Stimulated activated CD4-positive, alpha-beta T cell treated with anti-CD3 and anti-CD28 coated beads, Interleukin-4, amount 100 ng/mL, for 1 hour (primary cell): ENCODE data around the gene TNS1.

Experiments
- DNase-seq: peaks from one replicate; pipeline ENCODE4 v3.0.0-alpha.2; 2020

Gene TNS1

GRCh38 chr2:217928324-217929181, 74.2 kb downstream of the TNS1 start:
- DNase-seq, result no peak

GRCh38 chr2:217927601-217928323, 75.0 kb downstream of the TNS1 start:
- DNase-seq, result no peak

GRCh38 chr2:217926801-217927200, 76.0 kb downstream of the TNS1 start:
- no peak for DNase-seq

GRCh38 chr2:217924346-217924901, 78.4 kb downstream of the TNS1 start:
- no peak for DNase-seq

- no peak for DNase-seq
Observed at GRCh38 chr2:217923007-217923686, 79.6 kb downstream of the TNS1 start.

GRCh38 chr2:217922101-217923006, 80.4 kb downstream of the TNS1 start:
- DNase-seq, result no peak

- no peak for DNase-seq
Observed at GRCh38 chr2:217920879-217921603, 81.8 kb downstream of the TNS1 start.

GRCh38 chr2:217919781-217920351, 82.9 kb downstream of the TNS1 start:
- no peak for DNase-seq

GRCh38 chr2:217919204-217919603, 83.6 kb downstream of the TNS1 start:
- DNase-seq, result no peak

- DNase-seq, result no peak
Observed at GRCh38 chr2:217918308-217919024, 84.3 kb downstream of the TNS1 start.

GRCh38 chr2:217916504-217917254, 86.1 kb downstream of the TNS1 start:
- DNase-seq, result no peak

GRCh38 chr2:217915706-217916105, 87.1 kb downstream of the TNS1 start:
- no peak for DNase-seq

GRCh38 chr2:217914878-217915277, 87.9 kb downstream of the TNS1 start:
- DNase-seq, result no peak

GRCh38 chr2:217914078-217914477, 88.7 kb downstream of the TNS1 start:
- DNase-seq, result no peak

- DNase-seq, result no peak
Observed at GRCh38 chr2:217913436-217913835, 89.4 kb downstream of the TNS1 start.

- DNase-seq, result no peak
Observed at GRCh38 chr2:217912098-217913024, 90.4 kb downstream of the TNS1 start.

- DNase-seq, result no peak
Observed at GRCh38 chr2:217911283-217912097, 91.3 kb downstream of the TNS1 start.

GRCh38 chr2:217910875-217911212, 92.0 kb downstream of the TNS1 start:
- DNase-seq, result no peak
